ENCODE data around the gene INSR.
"Not testable (repeated sequence)": the region's sequence is repeated elsewhere in the genome, so short reads cannot be mapped to it uniquely, and the experiment has no call there.

INSR gene

GRCh38 chr19:7293762-7294557, at the start of gene INSR:
TSS of gene INSR (minus strand) at chr19:7294414. CDS start at chr19:7293891, 523 bp downstream.
- DNase-seq: peak; percentile 81

GRCh38 chr19:7342143-7342542, 47.9 kb upstream of the INSR start:
- no peak for DNase-seq

GRCh38 chr19:7340959-7341837, 47.0 kb upstream of the INSR start:
- peak; percentile 20 for DNase-seq

- no peak for DNase-seq
Measured at GRCh38 chr19:7337380-7338194, 43.4 kb upstream of the INSR start.

GRCh38 chr19:7336321-7336973, 42.2 kb upstream of the INSR start:
- DNase-seq: no peak

GRCh38 chr19:7333198-7334118, 39.2 kb upstream of the INSR start:
- peak; percentile 25 for DNase-seq

GRCh38 chr19:7331446-7331845, 37.2 kb upstream of the INSR start:
- DNase-seq: no peak

GRCh38 chr19:7328647-7329046, 34.4 kb upstream of the INSR start:
- no peak for DNase-seq

- DNase-seq: no peak
Measured at GRCh38 chr19:7327802-7328201, 33.6 kb upstream of the INSR start.

- DNase-seq: no peak
Measured at GRCh38 chr19:7326105-7326877, 32.1 kb upstream of the INSR start.

- no peak for DNase-seq
Measured at GRCh38 chr19:7318176-7318575, 24.0 kb upstream of the INSR start.

- no peak for DNase-seq
Measured at GRCh38 chr19:7312816-7313215, 18.6 kb upstream of the INSR start.

GRCh38 chr19:7311911-7312310, 17.7 kb upstream of the INSR start:
- DNase-seq: no peak

- not testable (repeated sequence) for DNase-seq
Measured at GRCh38 chr19:7308327-7308726, 14.1 kb upstream of the INSR start.

- no peak for DNase-seq
Measured at GRCh38 chr19:7307590-7308218, 13.5 kb upstream of the INSR start.

GRCh38 chr19:7304200-7304599, 10.0 kb upstream of the INSR start:
- no peak for DNase-seq

- DNase-seq: no peak
Measured at GRCh38 chr19:7303470-7303869, 9.3 kb upstream of the INSR start.

- DNase-seq: no peak
Measured at GRCh38 chr19:7301525-7301924, 7.3 kb upstream of the INSR start.

- DNase-seq: no peak
Measured at GRCh38 chr19:7297742-7298141, 3.5 kb upstream of the INSR start.

GRCh38 chr19:7295912-7296536, 1.8 kb upstream of the INSR start:
- no peak for DNase-seq

Data from NCI-H226 (cell line).